Measurements from ENCODE around the gene MARCHF3.
"Not testable (repeated sequence)": the region's sequence is repeated elsewhere in the genome, so short reads cannot be mapped to it uniquely, and the experiment has no call there.

The MARCHF3 gene

GRCh38 chr5:126848253-126848652 is 182.1 kb downstream of the MARCHF3 start:
- ChIA-PET CTCF (no interaction called here), POLR2A (no interaction called here)
- DNase-seq (ENCODE audit: extremely low spot score), result no peak
- no peak for TF ChIP-seq ARNT (IDR thresholded peaks at IDR 0.05)
- no peak for TF ChIP-seq NFRKB (IDR thresholded peaks at IDR 0.05)
- no peak for TF ChIP-seq SP1 (IDR thresholded peaks at IDR 0.05)

GRCh38 chr5:126847826-126848251 is 182.5 kb downstream of the MARCHF3 start:
- DNase-seq (ENCODE audit: extremely low spot score), result no peak
- ChIA-PET POLR2A (no interaction called here), CTCF (no interaction called here)
- TF ChIP-seq FOXA1 (IDR thresholded peaks at IDR 0.05) (no peak), BHLHE40 (IDR thresholded peaks at IDR 0.05; ENCODE audit: borderline replicate concordance) (no peak), L3MBTL2 (conservative IDR thresholded peaks at IDR 0.05) (no peak), ZNF384 (IDR thresholded peaks at IDR 0.05) (no peak), NFRKB (IDR thresholded peaks at IDR 0.05) (no peak), SP1 (IDR thresholded peaks at IDR 0.05) (no peak), SUZ12 (IDR thresholded peaks at IDR 0.05) (no peak), ELF4 (IDR thresholded peaks at IDR 0.05) (no peak), LEF1 (IDR thresholded peaks at IDR 0.05; ENCODE audit: borderline replicate concordance) (no peak), CTBP1 (IDR thresholded peaks at IDR 0.05; ENCODE audit: borderline replicate concordance) (no peak), ARNT (IDR thresholded peaks at IDR 0.05) (no peak), FOXM1 (IDR thresholded peaks at IDR 0.05; ENCODE audit: borderline replicate concordance) (no peak), FOXK2 (IDR thresholded peaks at IDR 0.05) (no peak), PKNOX1 (IDR thresholded peaks at IDR 0.05) (no peak), TARDBP (IDR thresholded peaks at IDR 0.05) (no peak), HDGF (IDR thresholded peaks at IDR 0.05; ENCODE audit: borderline replicate concordance) (no peak)

- CTCF ChIA-PET, result no interaction called here
- POLR2A ChIA-PET, result no interaction called here
- DNase-seq (ENCODE audit: extremely low spot score), result no peak
- TF ChIP-seq ZNF384 (IDR thresholded peaks at IDR 0.05), result no peak
- TF ChIP-seq CTBP1 (IDR thresholded peaks at IDR 0.05; ENCODE audit: borderline replicate concordance), result no peak
- no peak for TF ChIP-seq SUZ12 (IDR thresholded peaks at IDR 0.05)
- TF ChIP-seq ELF4 (IDR thresholded peaks at IDR 0.05), result no peak
- no peak for TF ChIP-seq BHLHE40 (IDR thresholded peaks at IDR 0.05; ENCODE audit: borderline replicate concordance)
Measured at GRCh38 chr5:126847456-126847820, 182.9 kb downstream of the MARCHF3 start.

- TF ChIP-seq L3MBTL2 (conservative IDR thresholded peaks at IDR 0.05), result no peak
- no peak for TF ChIP-seq BHLHE40 (IDR thresholded peaks at IDR 0.05; ENCODE audit: borderline replicate concordance)
- no peak for TF ChIP-seq ZNF384 (IDR thresholded peaks at IDR 0.05)
- no peak for TF ChIP-seq SP1 (IDR thresholded peaks at IDR 0.05)
- no peak for TF ChIP-seq PKNOX1 (IDR thresholded peaks at IDR 0.05)
- TF ChIP-seq FOXK2 (IDR thresholded peaks at IDR 0.05), result no peak
- no peak for TF ChIP-seq CTBP1 (IDR thresholded peaks at IDR 0.05; ENCODE audit: borderline replicate concordance)
- TF ChIP-seq LEF1 (IDR thresholded peaks at IDR 0.05; ENCODE audit: borderline replicate concordance), result no peak
- no peak for TF ChIP-seq TARDBP (IDR thresholded peaks at IDR 0.05)
- no peak for TF ChIP-seq ELF4 (IDR thresholded peaks at IDR 0.05)
- no peak for TF ChIP-seq FOXM1 (IDR thresholded peaks at IDR 0.05; ENCODE audit: borderline replicate concordance)
- TF ChIP-seq ARNT (IDR thresholded peaks at IDR 0.05), result no peak
- TF ChIP-seq HDGF (IDR thresholded peaks at IDR 0.05; ENCODE audit: borderline replicate concordance), result no peak
- TF ChIP-seq FOXA1 (IDR thresholded peaks at IDR 0.05), result no peak
- no peak for TF ChIP-seq NFRKB (IDR thresholded peaks at IDR 0.05)
- TF ChIP-seq SUZ12 (IDR thresholded peaks at IDR 0.05), result no peak
- POLR2A ChIA-PET, result no interaction called here
- DNase-seq (ENCODE audit: extremely low spot score), result no peak
- CTCF ChIA-PET, result no interaction called here
Measured at GRCh38 chr5:126846744-126847455, 183.5 kb downstream of the MARCHF3 start.

- TF ChIP-seq PKNOX1 (IDR thresholded peaks at IDR 0.05) (no peak), FOXA1 (IDR thresholded peaks at IDR 0.05) (no peak), ELF4 (IDR thresholded peaks at IDR 0.05) (no peak), BHLHE40 (IDR thresholded peaks at IDR 0.05; ENCODE audit: borderline replicate concordance) (no peak), ZNF384 (IDR thresholded peaks at IDR 0.05) (no peak), FOXM1 (IDR thresholded peaks at IDR 0.05; ENCODE audit: borderline replicate concordance) (no peak), L3MBTL2 (conservative IDR thresholded peaks at IDR 0.05) (no peak), LEF1 (IDR thresholded peaks at IDR 0.05; ENCODE audit: borderline replicate concordance) (no peak), HDGF (IDR thresholded peaks at IDR 0.05; ENCODE audit: borderline replicate concordance) (no peak), FOXK2 (IDR thresholded peaks at IDR 0.05) (no peak), CTBP1 (IDR thresholded peaks at IDR 0.05; ENCODE audit: borderline replicate concordance) (no peak), NFRKB (IDR thresholded peaks at IDR 0.05) (no peak), TARDBP (IDR thresholded peaks at IDR 0.05) (no peak), SP1 (IDR thresholded peaks at IDR 0.05) (no peak), SUZ12 (IDR thresholded peaks at IDR 0.05) (no peak), ARNT (IDR thresholded peaks at IDR 0.05) (no peak)
- ChIA-PET CTCF (no interaction called here), POLR2A (no interaction called here)
- DNase-seq (ENCODE audit: extremely low spot score), result no peak
Measured at GRCh38 chr5:126846344-126846743, 184.0 kb downstream of the MARCHF3 start.

- CTCF ChIA-PET, result not testable (repeated sequence)
Measured at GRCh38 chr5:126845470-126846070, 184.8 kb downstream of the MARCHF3 start.

GRCh38 chr5:126843375-126843774 is 187.0 kb downstream of the MARCHF3 start:
- CTCF ChIA-PET; POLR2A ChIA-PET; DNase-seq (ENCODE audit: extremely low spot score): not testable (repeated sequence)

More at GRCh38 chr5:126845470-126846070, 184.8 kb downstream of the MARCHF3 start:
- POLR2A ChIA-PET, result not testable (repeated sequence)
- DNase-seq (ENCODE audit: extremely low spot score), result peak; percentile 16

GRCh38 chr5:126839407-126839806 is 191.0 kb downstream of the MARCHF3 start:
- DNase-seq (ENCODE audit: extremely low spot score); CTCF ChIA-PET; POLR2A ChIA-PET: not testable (repeated sequence)
